Stimulated activated CD4-positive, alpha-beta T cell treated with anti-CD3 and anti-CD28 coated beads, TNF-alpha, amount 100 ng/mL, for 48 hours (primary cell): Measurements from ENCODE around the gene IL15RA.
"Not testable (repeated sequence)": the region's sequence is repeated elsewhere in the genome, so short reads cannot be mapped to it uniquely, and the experiment has no call there.

ENCODE experiments used
- DNase-seq, 3 donors: peaks; one replicate each; pipeline ENCODE4 v3.0.0-alpha.2; 2020; ENCODE audit warnings: low read depth in 3 of 3

Gene IL15RA

DNA sequence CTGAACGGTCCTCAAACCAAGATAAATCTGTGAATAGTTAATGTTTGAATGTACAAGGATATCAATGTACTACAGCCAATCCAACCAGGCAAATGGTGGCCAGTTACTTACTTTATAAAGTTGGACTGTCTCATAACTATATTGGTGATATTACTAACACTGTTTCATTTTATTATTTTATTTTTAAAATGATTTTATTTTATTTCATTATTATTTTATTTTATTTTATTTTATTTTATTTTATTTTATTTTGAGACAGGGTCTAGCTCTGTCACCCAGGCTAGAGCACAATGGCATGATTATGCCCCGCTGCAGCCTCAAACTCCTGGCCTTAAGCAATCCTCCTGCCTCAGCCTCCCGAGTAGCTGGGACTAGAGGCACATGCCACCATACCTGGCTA, 6.8 kb downstream of the IL15RA start:
- no peak for DNase-seq

DNA sequence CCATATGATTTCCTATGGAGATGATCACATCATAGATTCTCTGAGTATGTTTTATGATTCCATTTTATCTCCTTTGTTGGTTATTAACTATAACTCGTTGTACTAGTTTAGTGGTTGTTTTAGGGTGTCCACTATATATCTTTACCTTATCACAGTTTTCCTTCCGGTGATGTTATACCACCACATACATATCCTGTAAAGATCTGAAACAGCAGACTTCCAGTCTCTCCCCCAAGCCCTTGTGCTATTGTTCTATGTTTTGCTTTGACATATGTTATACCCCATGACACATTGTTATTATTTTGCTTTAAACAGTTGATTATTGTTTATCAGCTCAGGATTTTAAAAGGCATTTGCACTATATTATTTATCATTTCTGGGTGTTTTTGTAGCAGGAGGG, 7.3 kb downstream of the IL15RA start:
- DNase-seq: no peak

DNA sequence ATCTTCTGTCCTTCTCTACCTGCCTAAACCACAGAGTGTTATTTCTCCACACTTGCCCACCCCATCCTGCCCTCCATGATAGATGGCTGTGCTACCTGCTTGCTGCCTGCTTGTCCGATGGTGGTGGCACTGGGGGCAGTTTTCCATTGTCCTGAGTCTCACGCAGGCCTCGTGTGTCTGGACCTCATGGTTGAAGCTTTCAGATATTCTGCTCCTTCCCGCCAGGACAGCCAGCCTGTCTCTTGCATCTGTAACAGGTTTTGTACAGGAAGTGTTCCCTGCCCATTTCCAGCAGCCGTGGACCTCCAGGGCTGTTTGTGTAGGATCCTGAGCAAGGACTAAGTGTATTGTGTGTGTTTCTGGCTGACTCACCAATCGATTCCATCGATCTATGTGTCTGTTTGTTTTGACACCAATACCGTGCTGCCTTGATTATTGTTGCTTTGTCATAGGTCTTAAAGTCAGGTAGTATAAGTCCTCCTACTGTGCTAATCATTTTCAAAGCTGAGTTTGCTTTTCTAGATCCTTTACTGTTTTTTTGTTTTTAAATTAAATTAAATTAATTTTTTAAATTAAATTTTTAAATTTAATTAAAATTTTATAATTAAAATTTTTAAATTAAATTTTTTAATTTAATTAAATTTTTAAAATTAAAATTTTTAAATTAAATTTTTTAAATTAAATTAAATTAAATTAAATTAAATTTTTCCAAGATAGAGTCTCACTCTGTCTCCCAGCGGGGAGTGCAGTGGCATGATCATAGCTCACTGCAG, 8.5 kb downstream of the IL15RA start:
- DNase-seq: no peak

DNA sequence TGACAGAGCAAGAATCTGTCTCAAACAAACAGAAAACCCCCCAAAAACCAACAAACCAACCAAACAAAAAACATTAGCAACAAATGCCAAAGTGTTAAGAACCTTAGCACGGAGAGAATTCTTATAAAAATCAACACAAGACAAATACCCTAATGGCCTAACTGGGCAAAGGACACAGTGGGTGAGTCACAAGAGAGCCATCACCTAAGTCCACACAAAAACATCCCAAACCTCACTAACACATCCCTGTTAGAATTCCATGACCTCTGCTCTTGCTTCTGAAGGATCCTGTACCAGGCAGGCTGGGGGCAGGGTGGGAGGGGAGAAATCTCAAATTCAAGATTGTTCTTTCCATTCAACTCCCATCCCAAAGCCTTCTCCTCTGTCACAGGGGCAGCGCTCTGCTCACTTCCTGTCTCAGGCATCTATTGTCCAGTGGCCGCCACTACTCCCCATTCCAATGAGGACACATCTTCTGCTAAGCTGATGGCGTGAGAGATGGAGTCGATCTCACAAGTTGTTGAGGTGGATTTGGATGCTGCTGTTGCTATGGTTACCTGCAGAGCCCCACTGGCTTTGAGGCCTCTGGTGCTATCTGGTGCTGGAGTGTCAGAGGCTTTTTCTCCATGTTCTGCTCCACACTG, 9.2 kb downstream of the IL15RA start:
- DNase-seq: no peak

DNA sequence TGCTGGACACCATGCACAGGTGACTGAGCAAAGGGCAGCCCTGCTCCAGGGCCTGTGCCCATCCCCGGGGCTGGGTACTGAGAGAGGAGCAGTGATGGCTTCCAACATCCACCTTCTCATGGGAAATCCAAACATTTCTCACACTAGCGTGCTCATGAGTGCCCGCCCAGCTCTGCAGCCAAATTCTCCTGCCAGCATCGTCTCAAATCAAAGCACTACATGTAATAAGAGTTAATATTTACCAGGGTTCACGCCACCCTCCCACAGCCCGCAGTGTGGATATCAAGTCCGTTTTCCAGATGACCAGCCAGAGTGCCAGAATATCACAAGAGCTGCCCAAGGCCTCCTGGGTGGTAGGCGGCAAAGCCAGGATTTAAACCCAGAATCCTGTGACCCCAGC, 12.1 kb downstream of the IL15RA start:
- DNase-seq: no peak

DNA sequence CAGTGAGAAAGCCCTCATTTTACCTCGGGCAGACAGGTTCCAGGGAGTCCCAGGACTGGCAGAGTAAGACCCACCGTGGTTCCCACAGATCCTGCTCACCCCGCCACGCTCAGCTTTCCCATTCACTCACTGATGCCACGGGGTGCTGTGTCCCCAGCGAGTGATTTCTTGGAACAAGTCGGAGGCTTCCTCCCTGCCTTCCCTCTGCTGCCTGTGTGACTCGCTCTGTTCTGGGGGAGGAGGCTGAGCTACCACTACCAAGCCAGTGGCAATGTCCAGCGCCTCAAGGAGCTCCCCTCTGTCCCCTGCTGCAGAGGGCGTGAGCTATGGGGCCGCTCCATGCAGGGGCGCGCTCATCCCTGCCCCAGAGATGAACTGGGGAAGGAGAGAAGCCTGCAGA, 12.6 kb downstream of the IL15RA start:
- no peak for DNase-seq

DNA sequence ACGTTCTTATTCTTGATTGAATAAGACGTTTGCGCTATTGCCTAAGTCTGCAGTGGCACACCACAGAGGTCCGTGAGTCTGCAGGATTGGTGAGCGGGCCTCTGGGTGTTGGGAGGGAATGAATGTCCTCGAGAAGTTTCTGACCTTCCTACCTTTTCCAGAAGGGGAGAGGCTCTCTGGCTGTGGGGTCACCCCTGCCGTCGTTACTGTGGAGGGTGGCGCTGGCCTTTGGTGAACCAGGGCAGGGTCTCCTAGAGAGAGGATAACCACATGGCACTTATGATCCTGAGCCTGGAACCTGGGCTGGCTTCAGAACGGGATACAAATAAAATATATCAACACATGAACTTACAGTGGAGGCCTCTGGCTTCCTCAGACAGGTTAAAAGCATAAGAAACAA, 13.8 kb downstream of the IL15RA start:
- no peak for DNase-seq

DNA sequence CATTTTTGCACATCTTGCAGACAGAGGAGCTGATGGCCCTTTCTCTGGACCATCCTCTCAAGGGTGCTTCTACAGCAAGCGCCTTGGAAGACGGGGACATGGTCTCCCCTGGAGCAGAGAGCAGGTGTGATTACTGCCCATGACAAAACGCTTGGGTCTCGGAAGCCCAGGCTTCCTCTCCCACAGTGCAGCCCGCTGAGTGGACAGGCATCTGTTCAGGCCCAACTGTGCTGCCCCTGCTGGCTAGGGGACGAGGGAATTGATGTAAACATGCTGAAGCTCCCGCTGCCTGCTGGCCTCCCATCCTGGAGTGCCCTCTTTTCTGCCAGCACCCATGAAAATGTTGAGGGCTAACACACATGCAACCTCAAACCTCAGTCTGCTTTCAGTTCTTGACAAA, 14.3 kb downstream of the IL15RA start:
- DNase-seq: no peak

DNA sequence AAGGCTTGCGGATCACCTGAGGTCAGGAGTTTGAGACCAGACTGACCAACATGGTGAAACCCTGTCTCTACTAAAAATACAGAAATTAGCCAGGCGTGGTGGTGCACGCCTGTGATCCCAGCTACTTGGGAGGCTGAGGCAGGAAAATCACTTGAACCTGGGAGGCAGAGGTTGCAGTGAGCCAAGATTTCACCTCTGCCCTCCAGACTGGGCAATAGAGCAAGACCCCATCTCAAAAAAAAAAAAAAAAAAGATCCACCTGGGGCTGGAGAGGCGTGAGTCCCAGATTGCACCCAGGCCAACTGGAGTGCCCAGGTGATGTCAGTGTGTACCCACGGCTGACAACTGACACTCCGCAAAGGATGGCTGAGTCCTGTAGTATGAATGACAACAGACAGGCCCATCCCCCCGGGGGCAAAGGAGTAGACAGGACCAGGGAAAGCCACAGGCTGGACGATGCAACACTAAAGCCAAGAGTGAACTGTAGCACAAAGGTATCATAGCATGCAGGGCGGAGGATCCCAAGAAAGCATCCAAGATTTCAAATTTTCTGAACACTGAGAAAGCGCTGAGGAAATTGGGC, 14.9 kb downstream of the IL15RA start:
- DNase-seq: not testable (repeated sequence)

DNA sequence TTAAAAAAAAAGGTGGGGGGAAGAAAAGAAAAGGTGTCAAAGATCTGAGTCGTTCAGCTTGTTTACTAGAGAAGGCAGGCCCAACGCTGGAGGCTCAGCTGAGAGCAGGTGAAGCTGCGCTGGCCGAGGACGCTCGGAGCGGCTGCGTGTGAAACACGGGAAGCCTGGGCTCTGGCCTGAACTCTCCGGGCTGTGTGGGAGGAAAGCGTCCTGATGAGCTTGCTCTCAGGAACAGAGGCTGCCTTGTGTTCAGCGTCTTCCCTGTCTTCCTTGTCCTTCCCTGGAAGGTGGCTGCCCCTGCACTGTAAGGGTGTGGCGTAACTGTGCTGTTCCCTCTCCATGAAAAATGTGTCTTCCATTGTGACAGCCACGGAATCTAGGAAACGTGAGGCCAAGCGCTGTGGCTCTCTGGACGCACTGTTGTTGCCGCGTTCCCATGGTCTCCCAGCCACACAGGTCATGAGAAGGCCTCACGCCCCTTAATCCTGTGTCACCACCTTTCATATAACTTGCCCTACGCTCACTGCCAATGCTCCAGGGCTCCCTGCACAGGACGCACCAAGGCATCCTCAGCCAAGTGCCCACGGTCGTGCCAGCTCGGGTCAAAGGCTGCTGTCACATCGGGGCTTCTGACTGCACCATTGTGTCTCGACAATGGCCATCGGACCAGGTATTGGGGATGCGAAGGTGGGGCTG, 15.8 kb downstream of the IL15RA start:
- no peak for DNase-seq

DNA sequence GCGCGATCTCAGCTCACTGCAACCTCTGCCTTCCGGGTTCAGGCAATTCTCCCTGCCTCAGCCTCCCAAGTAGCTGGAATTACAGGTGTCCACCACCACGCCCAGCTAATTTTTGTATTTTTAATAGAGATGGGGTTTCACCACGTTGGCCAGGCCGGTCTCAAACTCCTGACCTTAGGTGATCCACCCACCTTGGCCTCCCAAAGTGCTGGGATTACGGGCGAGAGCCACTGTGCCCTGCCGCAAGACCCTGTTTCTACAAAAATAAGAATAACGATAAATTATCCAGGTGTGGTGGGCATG, 16.4 kb downstream of the IL15RA start:
- DNase-seq: not testable (repeated sequence)

DNA sequence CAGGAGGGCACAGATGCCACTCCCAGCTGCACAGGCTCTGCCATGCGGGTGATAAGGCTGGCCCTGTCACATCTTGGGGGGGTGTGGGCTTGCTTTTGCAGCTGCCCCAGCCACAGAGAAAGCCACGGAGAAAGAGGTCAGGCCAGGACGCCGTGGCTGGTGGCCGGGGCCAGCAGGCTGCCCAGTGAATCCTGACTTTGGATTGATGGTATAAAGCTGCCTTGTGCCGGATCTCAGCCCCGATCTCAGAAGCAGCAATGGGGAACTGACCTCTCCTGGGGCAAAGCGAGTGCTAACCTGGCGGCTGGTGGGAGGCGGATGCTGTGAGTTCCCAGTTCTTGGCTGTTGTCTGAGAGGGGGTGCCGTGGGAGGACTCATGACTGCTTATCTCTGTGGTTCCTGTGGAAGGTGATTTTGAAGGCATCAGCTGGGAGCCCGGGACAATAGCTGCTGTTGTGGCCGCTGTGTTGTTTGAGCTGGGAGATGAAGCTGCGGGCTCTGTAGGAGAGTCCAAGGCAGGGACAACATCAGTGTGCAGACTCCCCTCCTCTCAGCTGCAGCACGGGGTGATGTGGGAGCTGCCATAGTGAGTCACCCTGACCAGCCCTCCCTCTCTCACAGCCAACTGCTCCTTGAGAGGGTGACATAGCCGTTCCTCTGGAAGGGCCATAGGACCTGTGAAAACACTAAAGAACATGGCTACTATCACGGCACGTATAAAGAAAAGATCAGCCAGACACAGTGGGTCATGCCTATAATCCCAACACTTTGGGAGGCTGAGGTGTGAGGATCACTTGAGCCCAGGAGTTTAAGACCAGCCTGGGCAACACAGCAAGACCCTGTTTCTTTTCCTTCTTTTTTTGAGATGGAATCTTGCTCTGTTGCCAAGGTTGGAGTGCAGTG, 17.0 kb downstream of the IL15RA start:
- DNase-seq: no peak

DNA sequence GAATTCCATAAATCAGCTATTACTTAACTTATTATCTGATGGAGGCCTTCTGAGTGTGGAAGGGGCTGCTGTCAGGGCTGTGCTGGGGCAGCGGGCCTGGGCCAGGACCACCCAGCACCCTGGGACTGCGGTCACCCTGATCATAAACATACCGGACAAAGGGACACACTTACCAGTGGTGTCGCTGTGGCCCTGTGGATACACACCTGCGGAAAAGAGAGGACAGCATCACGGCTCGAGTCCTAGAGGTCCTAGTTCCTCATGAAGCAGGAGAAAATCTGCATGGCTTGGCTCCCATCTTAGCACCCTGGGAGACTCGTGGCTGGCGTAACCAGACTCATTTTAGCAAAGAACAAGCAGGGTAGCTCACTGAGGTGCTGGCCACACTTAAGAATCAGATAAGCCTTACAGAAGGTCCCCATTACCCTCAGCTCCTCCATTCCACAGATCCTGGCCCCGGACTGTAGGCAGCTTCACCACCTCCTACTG, 17.7 kb downstream of the IL15RA start:
- no peak for DNase-seq

DNA sequence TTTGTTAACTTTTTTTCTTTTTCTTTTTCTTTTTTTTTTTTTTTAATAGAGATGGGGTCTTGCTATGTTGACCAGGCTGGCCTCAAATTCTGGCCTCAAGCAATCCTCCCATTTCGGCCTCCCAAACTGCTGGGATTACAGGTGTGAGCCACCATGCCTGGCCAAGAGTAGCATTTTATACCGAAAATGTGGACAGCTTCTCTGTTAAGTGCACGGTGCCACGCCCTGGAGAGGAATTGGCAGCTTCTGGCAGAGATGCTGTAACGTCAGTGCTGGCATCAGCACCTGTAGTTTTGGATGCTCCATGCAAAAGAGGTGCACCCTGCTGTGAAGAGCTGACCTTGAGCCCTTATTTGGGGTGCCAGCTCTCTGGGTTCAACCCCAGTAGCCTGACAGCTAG, 18.2 kb downstream of the IL15RA start:
- no peak for DNase-seq

DNA sequence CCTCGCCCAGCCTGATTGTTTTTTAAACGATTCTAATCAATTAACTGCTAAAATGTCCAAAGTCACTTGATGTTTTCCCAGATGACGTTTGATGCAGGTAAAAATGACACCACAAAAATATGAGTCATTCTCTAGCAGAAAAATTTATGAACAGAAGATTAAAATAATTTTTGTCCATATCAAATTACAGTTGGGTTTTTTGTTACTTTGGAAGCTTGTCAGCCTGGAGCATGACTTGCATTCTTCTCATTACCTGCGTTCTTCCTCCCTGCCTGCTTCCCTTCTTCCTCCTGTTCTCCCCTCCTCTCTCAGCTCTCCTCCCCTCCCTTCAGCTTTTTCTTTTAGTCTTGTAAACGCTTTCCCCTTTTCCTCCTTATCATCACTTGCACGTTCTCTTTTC, 18.7 kb downstream of the IL15RA start:
- DNase-seq: no peak

DNA sequence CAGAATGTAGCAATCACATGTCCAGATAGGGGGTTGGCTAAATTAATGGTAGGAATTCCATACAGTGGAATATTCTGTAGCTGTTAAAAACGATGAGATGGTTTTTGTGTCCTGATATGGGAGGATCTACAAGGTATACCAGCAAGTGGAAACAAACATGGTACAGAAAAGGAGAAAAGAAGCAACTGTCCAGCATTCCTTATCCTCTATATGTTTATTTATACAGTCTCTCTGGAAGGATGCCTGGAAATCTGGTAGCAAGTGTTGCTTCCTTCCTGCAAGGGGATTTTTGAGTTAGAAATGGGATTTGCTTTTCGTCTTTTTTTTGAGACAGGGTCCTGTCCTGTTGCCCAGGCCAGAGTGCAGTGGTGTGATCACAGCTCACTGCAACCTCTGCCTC, 19.3 kb downstream of the IL15RA start:
- DNase-seq: no peak

DNA sequence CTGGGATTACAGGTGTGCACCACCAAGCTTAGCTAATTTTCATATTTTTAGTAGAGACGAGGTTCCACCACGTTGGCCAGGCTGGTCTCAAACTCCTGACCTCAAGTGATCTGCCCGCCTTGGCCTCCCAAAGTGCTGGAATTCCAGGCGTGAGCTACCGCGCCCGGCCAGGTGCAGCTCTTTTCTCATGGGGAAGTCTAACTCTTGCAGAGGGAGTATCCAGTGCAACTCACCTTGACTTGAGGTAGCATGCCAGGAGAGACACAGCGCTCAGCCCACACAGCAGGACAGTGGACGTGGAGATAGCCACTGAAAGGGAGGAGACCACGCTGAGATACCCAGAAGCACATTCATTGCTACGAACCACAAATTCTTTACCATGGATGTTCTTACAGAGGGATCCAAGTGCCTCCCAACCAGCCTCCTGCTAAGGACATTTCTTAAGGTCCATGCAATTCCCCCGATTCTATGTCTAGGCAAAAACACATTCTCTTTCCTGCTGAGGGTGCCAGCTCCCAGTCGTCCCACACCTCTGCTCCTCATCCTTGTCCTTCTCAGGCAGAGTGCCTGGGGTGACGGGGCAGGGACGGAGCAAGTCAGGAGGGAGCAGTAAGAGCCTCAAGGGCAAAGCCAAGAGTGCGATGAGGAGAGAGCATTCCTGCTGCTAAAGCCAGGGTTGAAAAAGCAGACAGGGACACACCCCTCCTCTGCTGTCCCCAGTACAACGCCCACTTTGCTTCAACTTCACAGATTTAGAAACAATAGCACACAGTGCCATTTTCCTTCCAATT, 21.0 kb downstream of the IL15RA start:
- no peak for DNase-seq

DNA sequence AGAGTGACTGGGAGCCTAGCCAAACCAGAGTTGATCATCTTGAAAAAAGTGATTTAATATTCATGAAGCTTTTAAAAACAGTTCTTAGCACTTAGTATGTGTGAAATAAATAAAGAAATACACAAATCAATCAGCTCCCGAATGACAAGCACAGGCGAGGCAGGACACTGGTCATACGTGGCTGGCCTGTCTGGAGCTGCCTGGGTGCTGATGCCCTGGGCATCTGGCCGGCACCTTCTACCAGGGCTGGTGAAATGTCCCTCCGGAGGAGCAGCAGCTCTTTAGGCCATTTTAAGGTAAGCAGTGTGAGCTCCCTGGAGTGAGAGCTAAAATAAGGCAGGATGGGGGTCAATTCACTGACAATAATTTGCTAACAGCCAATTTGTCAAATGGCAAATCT, 23.7 kb downstream of the IL15RA start:
- DNase-seq: no peak

DNA sequence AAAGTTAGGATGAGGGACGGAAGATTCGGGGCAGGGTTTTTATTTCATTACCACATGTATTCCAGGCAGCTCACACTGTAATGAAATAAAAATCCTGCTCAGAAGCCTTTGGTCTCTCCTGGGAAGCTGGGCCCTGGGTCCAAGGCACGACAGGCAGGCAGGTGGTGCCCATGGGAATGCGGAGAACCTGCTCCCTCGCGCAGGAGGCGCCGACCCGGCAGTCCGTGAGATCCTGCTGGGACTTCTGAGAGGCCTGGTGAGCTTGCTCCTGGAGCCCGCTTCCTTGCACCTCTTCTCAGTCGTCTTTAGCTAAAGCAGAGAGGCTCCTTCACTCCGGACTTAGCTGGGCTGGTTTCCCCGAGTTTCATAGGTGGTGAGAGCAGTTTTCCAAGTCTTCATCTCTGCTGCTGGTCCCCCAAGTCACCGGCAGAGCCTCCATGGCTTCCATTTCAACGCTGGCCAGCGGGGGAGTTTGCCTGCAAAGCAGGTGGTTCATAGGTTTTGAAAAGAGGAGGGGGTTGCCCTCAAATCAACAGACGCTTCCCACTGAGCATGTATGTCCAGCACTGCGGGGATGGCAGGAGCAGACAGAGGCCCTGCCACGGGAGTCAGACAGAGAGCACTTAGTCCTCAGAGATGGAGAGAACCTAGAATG, 24.5 kb downstream of the IL15RA start:
- no peak for DNase-seq

DNA sequence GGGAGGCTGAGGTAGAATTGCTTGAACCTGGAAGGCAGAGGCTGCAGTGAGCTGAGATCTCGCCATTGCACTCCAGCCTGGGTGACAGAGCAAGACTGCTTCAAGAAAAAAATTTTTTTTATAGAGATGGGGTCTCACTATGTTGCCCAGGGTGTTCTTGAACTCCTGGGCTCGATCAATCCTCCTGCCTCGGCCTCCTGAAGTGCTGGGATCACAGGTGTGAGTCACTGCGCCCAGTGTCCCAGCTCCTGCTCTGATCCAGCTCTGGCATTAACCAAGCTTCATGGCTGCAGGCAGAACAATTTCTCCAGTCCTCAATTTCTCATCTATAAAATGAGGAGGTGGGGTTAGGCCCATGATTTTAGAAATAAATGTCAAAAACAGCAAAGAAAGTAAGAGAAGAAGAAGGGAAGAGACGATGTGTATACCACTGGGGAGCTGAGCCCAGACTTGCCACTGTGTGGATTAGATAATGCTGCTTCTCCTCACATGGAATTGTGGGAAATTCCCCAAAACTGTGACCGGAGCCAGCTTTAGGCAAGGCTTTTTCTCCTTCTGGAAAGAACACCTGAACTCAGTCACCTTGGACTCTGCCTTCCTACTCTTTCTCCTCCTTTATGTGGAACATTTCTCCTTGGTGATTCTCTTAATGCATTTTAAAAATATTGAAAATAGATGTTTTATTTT, 25.5 kb downstream of the IL15RA start:
- no peak for DNase-seq
